ENCODE measurements around the gene RASEF. TPM values are rescaled to one million over a fixed set of nuclear protein-coding genes. Genes with fewer than 3 reads are reported as not detected.

Gene RASEF
- total RNA-seq, 4 donors from 2014 or later: 0.16 to 0.82 (median 0.41) TPM; not detected in 1

DNA sequence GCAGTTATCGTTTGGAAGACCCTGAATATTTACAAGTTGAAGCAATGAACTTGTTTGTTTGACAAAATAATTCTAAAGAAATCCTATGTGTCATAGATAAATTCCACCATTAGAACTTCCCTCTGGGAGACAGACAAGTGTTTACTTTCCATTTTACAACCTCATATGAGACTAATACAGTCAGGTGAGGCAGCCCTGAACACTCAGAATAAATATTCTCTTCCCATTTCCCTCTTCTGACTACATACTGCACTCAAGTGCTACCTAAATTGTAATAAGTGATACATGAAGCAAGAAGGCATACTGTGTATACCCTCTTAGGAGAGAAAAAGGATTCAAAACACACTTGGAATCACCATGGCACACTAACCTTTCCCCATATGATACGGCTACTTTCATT, 6.8 kb downstream of the RASEF start:
- intact Hi-C loops (cut with DNase I; ENCODE audit: low total_unique reads) (no loop called here), in situ Hi-C loops (cut with MboI; ENCODE audit: low sequenced_read_pairs in 4 of 4) (no loop called here)
- TF ChIP-seq, protein P1, sequence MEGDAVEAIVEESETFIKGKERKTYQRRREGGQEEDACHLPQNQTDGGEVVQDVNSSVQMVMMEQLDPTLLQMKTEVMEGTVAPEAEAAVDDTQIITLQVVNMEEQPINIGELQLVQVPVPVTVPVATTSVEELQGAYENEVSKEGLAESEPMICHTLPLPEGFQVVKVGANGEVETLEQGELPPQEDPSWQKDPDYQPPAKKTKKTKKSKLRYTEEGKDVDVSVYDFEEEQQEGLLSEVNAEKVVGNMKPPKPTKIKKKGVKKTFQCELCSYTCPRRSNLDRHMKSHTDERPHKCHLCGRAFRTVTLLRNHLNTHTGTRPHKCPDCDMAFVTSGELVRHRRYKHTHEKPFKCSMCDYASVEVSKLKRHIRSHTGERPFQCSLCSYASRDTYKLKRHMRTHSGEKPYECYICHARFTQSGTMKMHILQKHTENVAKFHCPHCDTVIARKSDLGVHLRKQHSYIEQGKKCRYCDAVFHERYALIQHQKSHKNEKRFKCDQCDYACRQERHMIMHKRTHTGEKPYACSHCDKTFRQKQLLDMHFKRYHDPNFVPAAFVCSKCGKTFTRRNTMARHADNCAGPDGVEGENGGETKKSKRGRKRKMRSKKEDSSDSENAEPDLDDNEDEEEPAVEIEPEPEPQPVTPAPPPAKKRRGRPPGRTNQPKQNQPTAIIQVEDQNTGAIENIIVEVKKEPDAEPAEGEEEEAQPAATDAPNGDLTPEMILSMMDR (IDR thresholded peaks at IDR 0.05 in 4 of 5, conservative IDR thresholded peaks at IDR 0.05 in 1 of 5): no peak
- no peak for TF ChIP-seq POLR2A (IDR thresholded peaks at IDR 0.05)

DNA sequence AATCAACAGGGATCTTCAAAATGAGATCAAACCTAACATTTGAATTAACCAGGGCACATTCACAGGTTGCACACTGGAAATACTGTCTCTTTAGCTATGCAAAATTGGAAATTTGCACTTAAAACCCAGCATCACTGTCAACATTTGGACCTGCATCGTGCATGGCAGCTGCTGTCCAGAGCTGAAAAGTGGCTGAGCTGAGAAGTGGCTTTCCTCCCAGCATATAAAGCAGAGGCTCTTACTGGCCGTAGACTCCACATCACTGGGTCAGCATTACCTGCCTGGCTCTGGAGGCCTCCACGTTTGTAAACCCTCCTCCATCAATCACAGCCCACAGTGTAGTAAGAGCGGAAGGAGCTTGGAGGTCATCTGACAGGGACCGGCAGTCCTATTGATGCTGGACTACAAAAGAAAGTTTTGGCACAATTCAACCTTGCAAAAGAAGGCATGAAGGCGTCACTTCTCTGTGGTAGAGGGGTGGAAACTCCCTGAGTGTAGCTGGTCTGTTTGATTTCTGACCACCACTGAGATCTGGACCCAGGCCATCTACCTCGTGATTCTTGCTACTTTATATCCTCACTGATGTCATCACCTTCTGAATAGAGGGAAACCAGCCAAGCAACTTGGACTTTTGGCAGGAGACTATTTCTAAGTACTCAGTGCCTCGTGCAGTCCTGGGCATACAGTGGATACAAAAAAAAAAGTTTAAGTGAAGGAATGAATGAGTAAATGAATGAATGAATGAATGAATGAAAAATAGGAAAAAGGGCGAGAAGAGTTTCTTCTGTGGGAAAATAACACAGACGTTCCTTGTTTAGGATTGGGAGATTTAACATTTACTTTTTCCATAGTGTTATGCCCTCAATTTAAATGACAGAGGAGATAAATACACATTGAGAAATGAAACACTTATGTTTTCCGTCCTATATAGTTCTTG, 14.8 kb downstream of the RASEF start:
- H3K4me3 ChIP-seq: no peak overlapping the region
- no peak for ATAC-seq
- no peaks in the 10 kb centered on the region for H3K4me1 ChIP-seq
- TF ChIP-seq, protein P1 (IDR thresholded peaks at IDR 0.05 in 4 of 5, conservative IDR thresholded peaks at IDR 0.05 in 1 of 5): no peak
- no peak for TF ChIP-seq POLR2A (IDR thresholded peaks at IDR 0.05)
- H3K36me3 ChIP-seq: no peaks in the 10 kb centered on the region
- H3K27me3 ChIP-seq: no peaks in the 10 kb centered on the region
- H3K27ac ChIP-seq: no peak overlapping the region
- in situ Hi-C loops (cut with MboI; ENCODE audit: low sequenced_read_pairs in 4 of 4) (no loop called here), intact Hi-C loops (cut with DNase I; ENCODE audit: low total_unique reads) (no loop called here)
- DNase-seq: no peak
- no peaks in the 10 kb centered on the region for H3K9me3 ChIP-seq

More for the DNA sequence above, 6.8 kb downstream of the RASEF start:
- Histone ChIP-seq H3K27ac (no peak overlapping the region), H3K27me3 (peaks cover 9 to 23% (median 12%) of the 10 kb centered on the region in 3 donors), H3K9me3 (no peaks in the 10 kb centered on the region), H3K36me3 (no peaks in the 10 kb centered on the region), H3K4me3 (no peak overlapping the region), H3K4me1 (no peaks in the 10 kb centered on the region)
- DNase-seq (no peak), ATAC-seq (no peak)

DNA sequence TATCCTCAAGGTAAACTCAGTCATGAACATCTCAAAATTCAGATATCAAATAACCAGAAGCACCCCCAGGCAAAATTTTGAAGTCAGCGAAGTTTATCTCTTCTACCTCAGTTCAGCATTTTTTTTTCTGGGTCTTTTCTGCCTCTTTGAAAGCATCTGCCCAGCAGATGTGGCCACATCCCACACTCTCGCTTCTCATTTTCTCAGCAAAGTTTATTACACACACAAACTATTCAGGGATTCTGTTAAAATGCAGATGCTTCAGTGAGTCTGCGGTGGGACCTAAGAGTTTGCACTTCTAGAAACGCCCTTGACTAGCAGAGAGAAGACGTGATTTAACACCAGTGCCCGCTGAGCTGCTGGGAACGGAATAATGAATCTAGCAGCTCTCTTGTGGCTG, 19.3 kb downstream of the RASEF start:
- in situ Hi-C loops (cut with MboI; ENCODE audit: low sequenced_read_pairs in 4 of 4): no loop called here
- TF ChIP-seq POLR2A (IDR thresholded peaks at IDR 0.05): no peak
- TF ChIP-seq, protein P1 (IDR thresholded peaks at IDR 0.05 in 4 of 5, conservative IDR thresholded peaks at IDR 0.05 in 1 of 5): no peak
- H3K4me1 ChIP-seq: no peaks in the 10 kb centered on the region

DNA sequence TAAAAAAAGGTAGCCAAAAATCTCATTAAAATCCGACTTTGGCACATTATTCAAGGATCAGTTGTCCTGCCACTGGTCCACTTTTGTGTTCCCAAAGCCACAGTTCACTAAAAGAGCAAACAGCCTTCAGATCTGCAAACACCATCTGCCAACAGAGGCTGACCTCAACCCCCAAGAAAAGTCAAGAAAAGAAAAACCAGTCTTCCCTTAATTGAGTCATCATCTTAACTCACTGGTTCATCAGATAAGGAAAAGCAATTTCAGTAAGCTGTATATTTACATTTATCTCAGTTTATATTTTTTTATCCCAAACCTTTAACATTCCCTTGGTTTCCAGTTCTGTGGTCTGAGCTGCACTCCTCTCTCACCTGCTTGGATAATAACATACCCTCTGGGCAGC, 21.2 kb downstream of the RASEF start:
- no peaks in the 10 kb centered on the region for H3K4me1 ChIP-seq
- no peaks in the 10 kb centered on the region for H3K9me3 ChIP-seq
- H3K27ac ChIP-seq: no peak overlapping the region
- DNase-seq: no peak
- intact Hi-C loops (cut with DNase I; ENCODE audit: low total_unique reads) (no loop called here), in situ Hi-C loops (cut with MboI; ENCODE audit: low sequenced_read_pairs in 4 of 4) (no loop called here)
- TF ChIP-seq, protein P1 (IDR thresholded peaks at IDR 0.05 in 4 of 5, conservative IDR thresholded peaks at IDR 0.05 in 1 of 5): no peak
- no peak for TF ChIP-seq POLR2A (IDR thresholded peaks at IDR 0.05)
- no peaks in the 10 kb centered on the region for H3K27me3 ChIP-seq
- no peak for ATAC-seq
- H3K4me3 ChIP-seq: no peak overlapping the region
- H3K36me3 ChIP-seq: no peaks in the 10 kb centered on the region

More for the DNA sequence above, 19.3 kb downstream of the RASEF start:
- H3K36me3 ChIP-seq: no peaks in the 10 kb centered on the region
- DNase-seq (no peak), ATAC-seq (no peak)
- intact Hi-C loops (cut with DNase I; ENCODE audit: low total_unique reads): no loop called here
- no peaks in the 10 kb centered on the region for H3K27me3 ChIP-seq
- no peaks in the 10 kb centered on the region for H3K9me3 ChIP-seq
- no peak overlapping the region for H3K4me3 ChIP-seq
- no peak overlapping the region for H3K27ac ChIP-seq
